Germinal center (tissue), 1 donor: Measurements from ENCODE around the gene EGFR.

Experiments
- DNase-seq: peaks from one replicate; pipeline ENCODE4 v3.0.0; 2012; ENCODE audit warnings: mixed read lengths, low spot score

The EGFR gene

DNA sequence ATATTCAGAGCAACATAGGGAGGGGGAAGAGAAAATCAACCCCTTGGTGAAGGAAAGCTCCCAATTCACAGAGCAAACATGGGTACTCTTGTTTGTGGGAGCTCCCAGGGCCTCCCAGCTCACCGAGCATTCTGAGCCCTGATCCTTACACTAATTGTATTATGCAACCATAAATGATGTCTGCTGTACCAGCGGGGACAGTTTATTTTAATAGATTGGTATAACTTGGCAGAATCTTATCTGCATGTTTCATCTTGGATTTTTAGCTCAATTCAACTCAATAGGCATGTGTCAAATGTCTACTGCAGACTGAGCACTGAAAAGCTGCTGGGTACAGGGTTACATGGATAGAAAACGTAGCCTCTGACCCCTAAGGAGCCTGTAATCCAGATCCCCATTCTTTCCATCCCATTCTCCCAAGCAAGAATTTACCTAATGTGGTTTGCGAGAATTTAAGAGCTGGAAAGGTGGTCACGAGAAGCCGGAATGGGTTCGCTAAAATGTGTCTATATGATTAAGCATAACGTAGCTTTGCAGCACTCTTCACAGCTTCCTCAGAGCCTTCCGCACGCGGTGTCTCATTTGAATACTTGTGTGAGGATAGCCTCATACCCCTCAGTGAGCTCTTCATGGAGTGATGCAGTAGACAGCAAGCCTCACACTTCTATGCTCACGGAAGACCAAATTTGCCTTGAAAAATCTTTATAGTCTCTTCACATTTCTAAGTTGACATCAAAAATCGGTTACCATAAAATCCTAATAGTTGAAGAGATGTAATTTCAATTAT lies 18.3 kb downstream of the EGFR start:
- no peak for DNase-seq

DNA sequence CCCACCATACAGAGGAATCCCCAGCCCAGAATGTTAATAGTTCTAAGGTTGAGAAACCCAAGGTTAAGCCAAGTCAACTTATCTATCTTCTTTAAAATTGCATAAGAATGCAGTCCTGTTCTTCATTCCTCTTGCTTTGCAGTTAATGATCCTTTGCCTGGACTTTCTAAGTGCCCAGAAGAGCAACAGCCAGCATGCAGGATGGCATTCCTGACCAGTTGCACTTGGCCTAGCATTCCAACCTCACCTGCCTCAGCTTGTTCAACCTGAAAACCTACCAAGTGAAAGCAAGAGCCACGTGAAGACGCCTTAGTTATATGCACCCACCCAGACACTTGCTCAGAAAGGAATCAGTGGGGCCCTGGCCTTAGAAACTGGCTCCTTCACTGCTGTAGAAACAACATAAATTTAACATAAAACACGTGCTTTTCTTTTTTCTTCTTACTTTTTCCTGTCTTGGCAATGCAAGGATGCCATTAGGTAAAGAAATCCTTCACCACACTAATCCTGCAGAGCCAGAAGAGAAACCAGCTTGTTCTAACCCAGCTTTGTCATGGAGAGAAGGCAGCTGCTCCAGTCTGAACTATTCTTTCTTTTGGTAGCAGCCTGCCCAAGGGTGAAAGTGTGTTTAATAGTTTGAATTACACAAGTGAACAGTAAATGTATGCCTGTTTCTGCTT lies 25.0 kb downstream of the EGFR start:
- DNase-seq, result no peak

DNA sequence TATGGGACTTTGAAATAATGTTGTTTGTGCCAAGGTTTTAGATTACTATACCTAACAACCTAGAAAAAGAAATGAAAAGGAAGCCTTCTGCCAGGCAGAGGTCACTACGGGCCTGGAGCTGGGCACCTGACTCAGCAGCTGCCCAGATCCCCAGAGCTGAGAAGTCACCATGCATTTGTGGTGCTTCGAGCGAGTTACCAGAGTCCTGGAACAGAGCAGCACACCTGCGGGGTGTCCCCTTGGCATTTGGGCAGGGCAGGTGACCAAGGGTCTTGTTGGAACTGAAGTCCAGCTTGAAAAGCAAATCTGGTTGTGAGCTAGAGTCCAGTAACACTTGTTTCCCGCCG lies 25.5 kb downstream of the EGFR start:
- no peak for DNase-seq

DNA sequence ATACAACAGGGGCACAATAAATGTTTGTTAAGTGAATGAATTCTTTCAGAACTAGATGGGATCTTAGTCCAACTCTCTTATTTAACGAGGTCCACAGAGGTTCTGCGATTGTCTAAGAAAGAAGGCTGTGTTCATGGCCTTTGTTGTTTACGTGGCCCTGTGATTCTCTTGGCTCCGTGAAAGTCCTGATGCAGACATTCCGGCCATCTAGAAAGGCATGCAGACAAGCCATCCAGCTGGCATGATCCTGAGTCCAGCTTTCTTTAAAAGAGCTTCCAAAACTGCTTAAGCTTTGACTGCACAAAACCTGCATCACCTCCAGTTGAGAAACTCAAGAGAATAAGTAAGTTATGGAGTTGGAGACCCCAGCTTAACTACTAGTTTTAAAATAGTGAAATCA lies 26.0 kb downstream of the EGFR start:
- no peak for DNase-seq

DNA sequence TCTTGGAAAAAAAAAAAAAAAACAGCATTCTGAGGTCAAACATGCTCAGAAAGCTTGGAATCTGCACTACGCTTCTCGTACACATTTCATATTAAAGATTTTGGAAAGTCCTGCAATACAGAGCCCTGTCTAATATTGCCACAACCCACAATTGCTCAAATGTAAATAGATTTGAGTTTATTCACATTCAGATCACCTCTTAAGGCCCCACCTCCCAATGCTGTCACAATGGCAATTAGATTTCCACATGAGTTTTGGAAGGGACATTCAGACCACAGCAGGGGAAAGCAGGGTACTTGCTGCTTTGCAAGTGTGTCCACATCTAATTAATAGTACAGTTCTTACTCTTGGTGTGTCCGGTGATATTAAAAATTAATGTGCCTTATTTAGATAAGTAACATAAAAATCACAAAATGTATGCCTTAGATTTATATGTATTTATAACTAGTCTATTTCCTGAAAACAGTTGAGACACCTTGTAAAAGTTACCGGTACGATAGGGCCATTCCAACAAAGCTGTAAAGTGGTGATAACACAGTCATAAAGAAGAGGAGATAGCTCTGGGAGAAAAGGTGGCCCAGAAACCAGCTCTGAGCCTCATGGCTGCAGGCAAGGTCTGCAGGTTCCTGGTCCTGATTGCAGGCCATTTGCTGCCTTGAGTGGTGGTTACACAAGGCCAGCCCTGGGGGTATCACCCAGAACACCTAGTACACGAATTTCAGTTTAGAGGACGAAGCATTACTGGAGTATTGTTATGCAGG lies 27.9 kb downstream of the EGFR start:
- no peak for DNase-seq

DNA sequence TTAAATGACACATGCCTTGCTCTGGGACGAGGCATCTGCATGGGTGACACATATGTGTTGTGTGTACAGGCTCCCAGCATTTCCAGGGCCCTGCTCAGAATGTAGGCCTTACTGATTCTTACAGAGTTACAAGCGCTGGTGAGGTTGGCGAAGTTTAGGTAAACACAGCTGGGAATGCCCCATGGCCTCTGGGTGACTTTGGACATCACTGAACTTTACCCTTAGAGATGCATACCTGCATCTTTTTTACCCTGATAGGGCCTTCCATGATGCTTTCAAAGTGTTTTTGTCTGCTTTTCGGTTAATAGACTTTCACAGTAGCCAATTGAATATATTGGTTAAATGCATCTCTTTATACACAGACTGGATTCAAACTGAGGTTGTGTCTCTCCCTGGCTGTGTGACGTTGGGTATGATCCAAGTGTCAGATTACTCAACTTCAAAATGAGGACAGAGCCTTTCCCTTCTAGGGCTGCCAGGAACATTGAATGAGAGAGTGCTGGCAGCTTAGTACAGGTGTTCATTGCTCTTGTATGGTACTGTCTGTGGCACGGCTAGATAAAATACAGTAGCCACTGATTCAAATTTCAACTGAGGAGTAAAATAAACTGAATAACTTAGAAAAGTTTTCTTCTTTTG lies 29.5 kb downstream of the EGFR start:
- no peak for DNase-seq

DNA sequence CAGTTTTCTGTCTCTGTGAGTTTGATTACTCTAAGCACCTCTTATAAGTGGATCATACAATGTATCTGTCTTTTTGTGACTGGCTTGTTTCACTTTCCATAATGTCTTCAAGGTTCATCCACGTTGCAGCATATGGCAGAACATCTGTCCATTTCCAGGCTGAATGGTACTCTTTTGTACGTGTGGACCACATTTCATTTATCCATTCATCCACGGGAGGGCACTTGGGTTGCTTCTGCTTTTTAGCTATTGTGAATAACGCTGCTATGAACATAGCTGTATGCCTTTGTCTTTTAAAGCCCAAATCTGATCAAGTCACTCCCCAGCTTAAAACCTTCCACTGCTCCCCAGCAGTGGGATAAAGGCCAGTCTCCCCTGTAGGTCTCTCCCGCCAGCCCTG lies 31.5 kb downstream of the EGFR start:
- DNase-seq, result no peak

DNA sequence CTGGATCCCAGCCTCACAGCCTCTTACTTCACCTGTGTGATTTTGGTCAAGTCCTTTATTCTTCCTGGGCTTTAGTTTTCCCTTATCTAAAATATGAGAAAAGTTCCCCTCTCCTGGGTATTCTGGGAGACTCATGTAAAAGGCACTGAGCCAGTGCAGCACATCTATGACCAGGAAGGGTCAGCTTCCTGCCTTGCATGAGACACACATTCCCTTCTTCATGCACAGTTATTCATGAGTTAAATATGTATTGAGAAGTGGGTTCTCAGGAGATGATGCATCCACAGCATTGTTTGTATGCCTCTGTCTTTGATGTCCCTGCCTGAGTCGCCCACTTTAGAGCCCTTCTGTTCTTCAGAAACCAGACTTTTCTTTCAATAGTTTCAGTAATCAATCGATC lies 33.3 kb downstream of the EGFR start:
- no peak for DNase-seq

DNA sequence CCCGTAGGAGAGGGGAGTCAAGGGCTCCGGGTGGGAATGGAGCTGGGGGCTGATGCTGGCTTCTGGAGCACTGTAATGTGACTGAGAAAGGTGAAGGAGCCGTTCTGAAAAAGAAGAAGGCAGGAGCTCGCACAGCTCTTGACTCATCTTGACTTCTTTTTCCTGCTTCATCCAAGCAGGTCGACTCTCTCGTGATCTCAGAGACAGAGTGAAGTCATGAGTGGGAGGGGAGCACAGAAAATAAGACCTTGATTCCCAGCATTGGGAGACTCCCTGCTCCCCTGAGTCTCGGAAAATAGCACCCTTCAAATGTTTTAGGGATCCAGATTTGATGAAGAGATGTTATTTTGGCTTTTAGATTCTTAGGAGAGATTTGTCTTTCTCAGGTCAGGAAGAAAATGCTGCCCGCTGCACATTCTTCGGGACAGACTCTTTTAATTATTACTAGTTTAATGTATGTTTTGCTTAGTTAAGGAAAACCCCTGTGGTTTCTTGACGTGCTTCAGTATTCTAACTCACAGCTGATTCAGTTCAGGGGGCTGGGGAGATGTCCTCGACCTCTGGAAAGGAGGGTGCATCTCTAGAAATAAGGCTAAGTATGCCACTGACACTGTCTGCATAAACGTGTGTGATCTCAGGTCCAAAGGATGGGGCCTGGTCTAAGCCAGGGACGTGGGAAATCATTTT lies 34.1 kb downstream of the EGFR start:
- DNase-seq, result no peak

DNA sequence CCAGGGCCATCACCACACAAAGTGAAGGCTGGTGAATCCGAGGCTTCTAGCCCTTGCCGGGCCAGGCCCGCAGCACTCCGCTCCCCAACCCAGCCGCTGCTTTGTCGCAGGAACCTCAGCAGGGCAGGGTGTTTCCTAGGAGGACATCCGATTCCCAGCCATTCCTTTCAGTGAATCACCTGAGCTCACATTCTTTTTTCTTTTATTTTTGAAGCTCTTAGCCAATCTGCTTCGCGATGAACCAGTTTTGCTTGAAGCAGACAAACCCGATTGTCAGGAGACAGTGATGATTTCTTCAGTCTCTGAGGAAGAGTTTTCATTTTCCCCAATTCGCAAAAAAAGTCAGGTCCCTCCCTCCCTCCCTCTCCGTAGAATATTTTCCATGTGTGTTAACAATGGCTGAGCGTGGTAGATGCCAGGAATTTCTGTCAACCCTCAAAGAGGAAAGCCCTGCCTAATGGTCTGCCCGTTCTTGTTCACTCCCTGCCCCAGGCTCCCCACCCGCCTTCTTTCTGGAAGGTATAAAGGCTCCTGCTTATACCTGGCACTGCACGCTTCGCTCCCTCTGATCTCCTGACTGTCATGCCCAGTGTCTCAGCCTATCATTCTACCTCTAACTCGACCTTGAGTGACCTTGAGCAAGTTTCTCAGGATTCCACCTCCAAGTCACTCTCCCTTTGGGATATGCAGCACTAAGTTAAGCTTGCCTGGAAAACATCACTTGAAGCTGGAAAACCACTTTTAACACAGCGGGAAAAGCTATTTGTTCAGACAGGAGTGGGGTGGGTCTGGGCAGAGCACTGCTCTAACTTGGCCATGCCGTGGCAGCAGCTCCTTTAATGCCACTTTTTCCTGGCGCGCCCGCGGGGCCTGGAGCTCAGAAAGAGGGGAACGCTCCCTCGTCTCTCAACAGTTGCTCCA lies 35.1 kb downstream of the EGFR start:
- DNase-seq, result no peak

DNA sequence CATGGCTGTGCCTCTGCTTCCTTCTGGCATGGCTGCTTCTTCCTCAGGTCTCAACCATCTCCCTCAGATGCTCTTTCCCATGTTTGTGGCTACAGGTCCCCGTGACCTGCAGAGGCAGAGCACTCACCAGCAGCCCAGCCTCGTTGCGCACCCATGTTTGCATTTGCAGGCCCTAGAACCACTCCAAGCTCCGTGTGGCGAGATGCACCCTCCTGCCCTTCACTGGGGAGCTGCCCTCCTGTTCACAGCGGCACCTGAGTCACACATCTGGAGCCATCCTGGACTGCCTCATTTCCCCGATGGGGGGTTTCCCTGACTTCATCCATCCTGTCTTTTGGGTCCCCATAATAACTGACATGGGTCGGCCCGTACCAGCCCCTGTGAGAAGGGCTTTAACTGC lies 35.9 kb downstream of the EGFR start:
- DNase-seq, result no peak

DNA sequence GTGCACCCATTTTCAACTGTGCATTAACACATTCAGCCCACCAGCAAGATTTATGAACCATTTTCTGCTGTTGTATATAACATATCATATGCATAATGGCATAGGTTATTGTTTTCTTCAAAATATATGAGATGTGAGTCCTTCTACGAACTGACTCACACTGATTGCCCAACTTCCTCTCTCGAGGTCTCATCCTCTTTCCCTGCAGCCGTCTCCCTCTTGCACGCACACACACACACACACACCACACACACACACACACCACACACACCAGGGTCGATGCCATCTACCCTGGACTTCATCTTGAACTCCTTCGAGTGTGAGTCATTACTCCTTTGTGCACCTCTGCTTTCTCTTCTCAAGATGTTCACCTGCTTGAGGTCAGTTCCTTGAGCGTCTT lies 36.7 kb downstream of the EGFR start:
- DNase-seq, result no peak

DNA sequence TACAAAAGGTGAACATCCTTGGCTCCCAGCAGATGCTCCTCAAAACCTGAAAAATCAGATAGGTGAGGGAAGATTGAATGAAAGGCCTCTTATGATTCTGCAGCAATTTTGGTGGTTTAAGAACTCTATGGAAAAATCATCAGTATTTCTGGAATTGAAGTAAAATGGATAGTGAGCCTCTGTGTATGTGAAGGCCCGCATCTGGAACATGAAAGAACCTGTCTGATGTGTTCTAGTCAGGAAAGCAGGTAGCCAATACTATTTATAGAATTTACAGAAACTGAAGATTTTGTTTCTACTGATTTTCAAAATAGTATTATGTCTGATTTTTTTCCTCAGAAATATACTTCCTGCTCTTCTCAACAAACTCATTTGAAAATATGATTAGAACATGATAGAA lies 37.3 kb downstream of the EGFR start:
- no peak for DNase-seq

DNA sequence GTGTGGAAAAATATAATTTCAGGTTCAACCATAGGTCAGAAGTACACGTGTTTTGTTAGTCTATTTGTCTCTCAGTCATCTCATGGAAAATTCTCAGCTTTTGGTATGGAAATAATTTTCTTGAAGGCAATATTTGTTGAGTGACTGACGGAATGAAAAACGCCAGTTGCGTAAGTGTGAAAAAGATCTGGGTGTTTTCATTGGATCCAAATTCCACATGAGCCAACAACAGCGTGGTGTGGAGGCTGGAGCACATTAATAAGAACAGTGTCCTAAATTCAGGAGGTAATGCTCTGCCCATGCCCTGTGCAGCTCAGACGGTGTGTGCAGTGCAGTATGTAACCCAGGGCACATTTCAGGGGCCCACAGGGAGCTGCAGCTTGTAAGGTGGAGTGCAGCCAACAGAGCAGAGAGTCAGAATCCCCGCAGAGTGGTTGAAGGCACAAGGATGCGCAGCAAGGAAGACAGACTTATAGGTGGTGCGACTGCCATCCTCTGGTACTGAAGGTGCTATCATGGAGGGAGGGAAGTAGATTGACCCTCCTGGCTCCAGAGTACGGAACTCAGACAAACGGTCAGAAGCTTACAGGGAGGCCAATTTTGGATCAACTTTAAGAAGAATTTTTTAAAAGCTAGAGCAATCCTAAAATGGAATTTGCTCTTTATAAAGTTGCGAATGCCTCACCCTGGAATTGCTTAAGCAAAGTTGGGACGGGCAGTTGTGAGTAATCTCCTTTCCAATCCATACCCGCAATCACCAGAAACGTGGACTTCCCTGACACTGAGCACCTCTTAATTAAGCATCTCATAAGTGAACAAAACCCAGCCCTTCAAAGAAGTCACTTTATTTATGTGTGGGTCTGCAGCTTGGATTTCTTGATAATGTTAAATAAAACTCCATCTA lies 38.0 kb downstream of the EGFR start:
- no peak for DNase-seq

DNA sequence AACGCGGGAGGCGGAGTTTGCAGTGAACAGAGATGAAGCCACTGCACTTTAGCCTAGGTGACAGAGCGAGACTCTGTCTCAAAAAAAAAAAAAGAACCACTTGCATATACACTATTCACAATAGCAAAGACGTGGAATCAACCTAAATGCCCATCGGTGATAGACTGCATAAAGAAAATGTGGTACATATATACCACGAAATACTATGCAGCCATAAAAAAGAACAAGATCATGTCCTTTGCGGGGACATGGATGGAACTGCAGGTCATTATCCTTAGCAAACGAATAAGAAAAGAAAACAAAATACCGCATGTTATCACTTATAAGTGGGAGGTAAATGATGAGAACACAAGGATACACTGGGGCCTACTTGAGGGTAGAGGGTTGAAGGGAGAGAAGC lies 39.5 kb downstream of the EGFR start:
- no peak for DNase-seq

DNA sequence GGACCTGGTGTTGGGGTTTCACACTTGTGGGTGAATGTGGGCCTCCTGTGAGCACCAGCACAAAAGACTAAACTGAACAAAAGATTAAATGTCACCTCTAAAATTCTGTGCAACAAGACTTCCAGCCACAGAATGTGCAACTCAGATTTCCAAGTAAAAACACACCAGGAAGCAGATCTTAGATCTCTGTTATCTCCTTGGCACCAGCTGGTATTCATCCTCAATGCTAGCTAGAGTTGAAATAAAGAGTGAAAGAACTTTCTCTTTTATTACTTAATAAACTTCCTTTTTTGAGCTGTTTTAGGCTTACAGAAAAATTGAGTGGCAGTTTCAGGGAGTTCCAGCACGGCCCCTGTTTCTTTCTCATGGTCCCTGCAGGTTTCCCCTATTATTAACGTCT lies 40.2 kb downstream of the EGFR start:
- DNase-seq, result no peak

DNA sequence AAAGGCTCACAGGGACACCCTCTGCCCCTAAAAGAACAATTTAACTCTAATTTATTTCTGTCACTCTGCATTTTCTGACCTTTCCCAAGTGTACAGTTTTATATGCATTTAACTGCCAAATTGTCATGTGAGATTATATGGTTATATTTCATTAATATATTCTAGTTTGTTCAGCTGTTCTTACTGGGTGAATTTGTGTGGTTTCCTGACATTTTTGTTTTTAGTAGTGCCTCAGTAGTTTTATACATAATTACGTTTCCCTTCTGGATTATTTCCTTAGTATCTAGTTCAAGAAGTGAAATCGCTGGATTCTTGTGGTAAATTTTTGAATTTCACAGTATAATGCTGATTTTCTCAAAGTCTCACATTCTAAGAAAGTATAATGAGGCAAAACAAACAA lies 41.3 kb downstream of the EGFR start:
- no peak for DNase-seq

DNA sequence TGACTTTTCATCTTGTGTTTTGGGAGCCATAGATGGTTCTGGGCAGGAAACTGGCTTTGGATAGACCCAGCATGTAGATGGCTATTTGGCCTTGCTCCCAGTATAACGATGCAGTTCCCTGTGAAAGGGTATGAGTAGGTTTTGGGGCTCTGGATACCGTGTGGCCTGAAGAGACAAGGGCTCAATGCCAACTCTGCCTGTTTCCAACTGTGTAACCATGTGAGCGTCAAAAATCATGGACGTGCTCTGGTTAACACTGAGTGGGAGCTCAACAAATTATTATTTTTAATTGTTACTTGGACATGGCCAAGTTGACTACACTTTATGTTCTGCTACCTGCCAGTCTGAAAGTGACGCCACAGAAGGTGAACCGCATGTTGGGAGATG lies 41.8 kb downstream of the EGFR start:
- no peak for DNase-seq

DNA sequence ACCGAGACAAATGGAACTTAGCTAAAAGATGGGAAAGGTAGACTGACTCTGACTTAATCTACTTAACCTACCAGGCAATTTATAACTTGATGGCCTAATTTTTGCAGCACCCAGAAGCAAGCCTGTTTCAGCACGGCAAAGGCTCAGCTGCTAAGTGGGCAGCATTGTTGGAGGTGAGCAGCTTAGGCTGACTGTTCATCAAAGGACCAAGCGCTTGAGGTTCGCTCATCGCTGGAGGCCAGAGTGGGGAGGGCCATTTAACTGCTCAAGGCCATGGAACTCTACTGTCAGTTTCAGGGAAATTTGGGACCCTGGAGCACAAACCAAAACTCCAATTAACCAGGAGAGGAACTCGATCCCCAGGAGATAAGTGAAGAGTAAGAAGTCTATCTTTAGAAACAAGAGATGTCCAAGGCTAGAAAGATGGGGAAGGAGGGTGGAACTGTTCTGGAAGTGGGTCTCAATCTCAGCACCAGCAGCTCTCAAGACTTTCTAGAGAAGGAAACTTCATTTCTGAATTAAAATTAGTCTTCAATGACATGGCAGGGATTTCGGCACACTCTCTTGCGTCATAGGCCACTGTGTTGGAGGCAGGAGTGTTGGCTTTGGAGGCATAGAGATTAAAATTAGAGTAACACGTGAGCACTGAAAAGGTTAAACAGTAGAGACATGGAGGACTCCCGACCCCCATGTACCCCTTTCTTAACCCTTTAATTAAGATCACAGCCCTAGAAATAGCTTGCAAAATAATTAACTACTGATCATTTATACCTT lies 43.1 kb downstream of the EGFR start:
- DNase-seq, result no peak
